Measurements from ENCODE around the gene ERC2. TPM values are rescaled to one million over a fixed set of nuclear protein-coding genes. Genes with fewer than 3 reads are reported as not detected.

ERC2 gene
- polyA plus RNA-seq, 1 experiment, result 0.07 TPM

GRCh38 chr3:56288258-56288657 lies 180.0 kb downstream of the ERC2 start:
- Histone ChIP-seq H3K4me3 (ENCODE audit: low read depth, low read length) (no peak overlapping the region), H3K27ac (ENCODE audit: low read depth, low read length) (no peak overlapping the region), H3K9me3 (ENCODE audit: control insufficient read depth, insufficient read depth, low read length) (no peaks in the 10 kb centered on the region), H3K27me3 (ENCODE audit: control insufficient read depth, insufficient read depth, low read length) (no peaks in the 10 kb centered on the region)
- POLR2A ChIA-PET, result no interaction called here
- TF ChIP-seq, protein P1, sequence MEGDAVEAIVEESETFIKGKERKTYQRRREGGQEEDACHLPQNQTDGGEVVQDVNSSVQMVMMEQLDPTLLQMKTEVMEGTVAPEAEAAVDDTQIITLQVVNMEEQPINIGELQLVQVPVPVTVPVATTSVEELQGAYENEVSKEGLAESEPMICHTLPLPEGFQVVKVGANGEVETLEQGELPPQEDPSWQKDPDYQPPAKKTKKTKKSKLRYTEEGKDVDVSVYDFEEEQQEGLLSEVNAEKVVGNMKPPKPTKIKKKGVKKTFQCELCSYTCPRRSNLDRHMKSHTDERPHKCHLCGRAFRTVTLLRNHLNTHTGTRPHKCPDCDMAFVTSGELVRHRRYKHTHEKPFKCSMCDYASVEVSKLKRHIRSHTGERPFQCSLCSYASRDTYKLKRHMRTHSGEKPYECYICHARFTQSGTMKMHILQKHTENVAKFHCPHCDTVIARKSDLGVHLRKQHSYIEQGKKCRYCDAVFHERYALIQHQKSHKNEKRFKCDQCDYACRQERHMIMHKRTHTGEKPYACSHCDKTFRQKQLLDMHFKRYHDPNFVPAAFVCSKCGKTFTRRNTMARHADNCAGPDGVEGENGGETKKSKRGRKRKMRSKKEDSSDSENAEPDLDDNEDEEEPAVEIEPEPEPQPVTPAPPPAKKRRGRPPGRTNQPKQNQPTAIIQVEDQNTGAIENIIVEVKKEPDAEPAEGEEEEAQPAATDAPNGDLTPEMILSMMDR (IDR thresholded peaks at IDR 0.05; ENCODE audit: low read depth, low read length), result no peak
- no peak for DNase-seq (ENCODE audit: low read depth, low spot score)
- CTCF ChIA-PET, result no interaction called here

- Histone ChIP-seq H3K4me3 (ENCODE audit: low read depth, low read length) (no peak overlapping the region), H3K9me3 (ENCODE audit: control insufficient read depth, insufficient read depth, low read length) (no peaks in the 10 kb centered on the region), H3K27me3 (ENCODE audit: control insufficient read depth, insufficient read depth, low read length) (no peaks in the 10 kb centered on the region), H3K27ac (ENCODE audit: low read depth, low read length) (no peak overlapping the region)
- DNase-seq (ENCODE audit: low read depth, low spot score), result no peak
- CTCF ChIA-PET, result no interaction called here
- POLR2A ChIA-PET, result no interaction called here
- TF ChIP-seq, protein P1 (IDR thresholded peaks at IDR 0.05; ENCODE audit: low read depth, low read length), result no peak
These were observed 185.9 kb downstream of the ERC2 start for GRCh38 chr3:56282341-56282740.

DNA sequence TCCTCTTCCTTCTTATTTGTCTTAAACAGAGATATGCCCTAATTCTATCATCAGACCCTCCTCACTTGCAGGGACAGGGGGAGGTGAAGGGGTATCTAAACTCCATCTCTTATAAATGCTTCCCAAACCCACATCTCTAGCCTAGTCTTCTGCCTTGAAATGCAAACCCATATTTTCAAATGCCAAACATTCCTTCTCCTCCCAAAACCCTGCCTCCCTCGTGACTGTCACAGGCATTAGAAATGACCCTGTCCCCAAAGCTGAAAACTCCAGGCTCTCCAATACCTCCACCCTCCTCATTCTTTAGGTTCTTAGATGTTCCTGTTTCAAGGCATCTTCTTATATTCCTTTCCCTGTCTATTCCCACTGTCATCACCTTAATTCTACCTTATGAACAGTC lies 191.0 kb downstream of the ERC2 start:
- no peak for DNase-seq (ENCODE audit: low read depth, low spot score)
- H3K4me3 ChIP-seq (ENCODE audit: low read depth, low read length), result no peak overlapping the region
- TF ChIP-seq, protein P1 (IDR thresholded peaks at IDR 0.05; ENCODE audit: low read depth, low read length), result no peak
- ChIA-PET POLR2A (no interaction called here), CTCF (no interaction called here)
- H3K27ac ChIP-seq (ENCODE audit: low read depth, low read length), result no peak overlapping the region
- no peaks in the 10 kb centered on the region for H3K9me3 ChIP-seq (ENCODE audit: control insufficient read depth, insufficient read depth, low read length)
- H3K27me3 ChIP-seq (ENCODE audit: control insufficient read depth, insufficient read depth, low read length), result no peaks in the 10 kb centered on the region

DNA sequence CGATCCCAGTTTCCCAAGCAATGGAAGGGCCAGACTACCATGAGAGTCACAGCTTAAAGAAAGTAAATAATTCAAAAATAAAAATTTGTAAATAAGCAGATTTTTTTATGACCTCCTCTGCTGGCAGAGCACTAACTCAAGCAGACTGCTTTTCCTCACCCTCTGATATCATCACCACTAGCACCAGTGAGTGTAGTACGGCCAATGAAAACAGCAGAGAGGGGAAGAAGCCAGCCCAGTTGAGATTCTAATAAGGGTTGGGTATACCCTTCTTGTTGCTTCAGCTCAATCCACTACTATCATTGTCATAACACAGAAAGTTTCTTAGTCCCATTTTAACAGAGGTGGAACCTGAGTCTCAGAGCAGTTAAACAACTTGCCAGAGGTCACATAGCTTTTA lies 193.1 kb downstream of the ERC2 start:
- Histone ChIP-seq H3K27me3 (ENCODE audit: control insufficient read depth, insufficient read depth, low read length) (no peaks in the 10 kb centered on the region), H3K27ac (ENCODE audit: low read depth, low read length) (no peak overlapping the region), H3K4me3 (ENCODE audit: low read depth, low read length) (no peak overlapping the region), H3K9me3 (ENCODE audit: control insufficient read depth, insufficient read depth, low read length) (no peaks in the 10 kb centered on the region)
- CTCF ChIA-PET, result no interaction called here
- POLR2A ChIA-PET, result no interaction called here
- no peak for DNase-seq (ENCODE audit: low read depth, low spot score)
- TF ChIP-seq, protein P1 (IDR thresholded peaks at IDR 0.05; ENCODE audit: low read depth, low read length), result no peak

DNA sequence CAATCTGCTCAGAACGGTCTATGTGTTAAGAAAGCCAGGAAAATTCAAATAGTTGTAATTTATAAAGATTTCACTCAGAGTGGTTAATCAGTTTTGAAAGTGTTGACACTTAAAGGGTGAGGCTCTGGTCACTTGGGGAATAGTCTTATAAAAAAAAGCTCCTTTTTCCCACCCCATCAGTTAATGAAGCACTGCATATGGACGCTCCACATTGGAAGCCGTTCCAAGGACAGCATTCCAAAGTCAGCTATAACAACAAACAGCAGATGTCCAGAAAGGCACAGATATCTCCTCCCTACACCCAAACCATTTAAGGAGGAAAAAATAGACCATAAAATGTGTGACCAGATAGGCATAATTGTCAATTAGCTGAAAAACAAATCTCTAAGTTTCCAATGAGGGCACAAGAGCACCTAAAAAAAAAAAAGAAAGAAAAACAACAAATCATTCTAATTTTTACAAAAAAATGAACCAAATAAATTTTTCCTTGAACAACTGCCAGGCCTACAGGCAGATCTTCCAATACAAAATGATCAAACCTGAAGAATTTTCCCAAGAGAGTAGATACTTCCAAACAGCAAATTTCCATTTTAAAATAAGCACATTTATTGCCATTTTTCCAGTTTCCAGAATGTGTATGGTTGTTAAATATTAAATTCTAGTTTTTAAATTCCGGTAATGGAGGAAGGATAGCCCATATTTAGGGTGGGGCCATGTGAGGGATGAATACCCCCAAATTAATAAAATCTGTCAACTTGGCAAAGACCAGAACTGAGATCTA lies 198.3 kb downstream of the ERC2 start:
- no peaks in the 10 kb centered on the region for H3K9me3 ChIP-seq (ENCODE audit: control insufficient read depth, insufficient read depth, low read length)
- no peaks in the 10 kb centered on the region for H3K27me3 ChIP-seq (ENCODE audit: control insufficient read depth, insufficient read depth, low read length)
- POLR2A ChIA-PET, result no interaction called here
- H3K27ac ChIP-seq (ENCODE audit: low read depth, low read length), result no peak overlapping the region
- CTCF ChIA-PET, result interaction anchor here (1.1 kb wide), 1 partner anchor 19 kb away, joined by 4 read pairs; no protein-coding TSS in a partner anchor
- H3K4me3 ChIP-seq (ENCODE audit: low read depth, low read length), result no peak overlapping the region
- no peak for DNase-seq (ENCODE audit: low read depth, low spot score)
- TF ChIP-seq, protein P1 (IDR thresholded peaks at IDR 0.05; ENCODE audit: low read depth, low read length), result no peak
